ENCODE measurements around the gene PKD2L1.

The PKD2L1 gene

DNA sequence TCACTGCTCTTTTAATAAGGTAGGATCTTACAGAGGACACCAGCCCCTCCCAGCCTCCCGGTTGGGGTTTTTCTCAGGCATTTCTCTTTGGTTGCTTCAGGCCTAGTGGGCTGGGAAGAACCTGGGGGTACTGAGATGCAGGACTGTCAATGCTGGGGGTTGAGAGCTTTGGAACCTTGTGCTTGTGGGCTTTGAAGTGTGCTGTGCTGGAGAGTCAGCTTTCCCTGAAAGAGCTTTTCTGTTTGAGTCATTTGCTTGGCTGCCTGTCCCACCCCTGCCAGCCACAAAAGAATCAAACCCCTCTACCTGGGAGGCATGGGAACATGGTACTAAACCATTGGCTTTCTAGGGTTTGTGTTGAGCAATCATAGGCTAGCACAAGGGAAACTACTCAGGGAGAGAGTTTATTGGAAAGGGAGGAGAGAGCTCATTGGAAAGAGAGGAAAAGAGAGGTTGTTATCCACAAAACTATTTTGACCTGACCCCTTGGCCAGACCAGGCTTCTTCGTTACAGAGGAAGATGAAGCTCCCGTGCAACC, 18.4 kb upstream of the PKD2L1 start:
- Histone ChIP-seq H2BK15ac (ENCODE audit: low read length) (no peak overlapping the region), H3K36me3 (replicated peaks in 1 of 2; ENCODE audit: control insufficient read depth in 2 of 2, insufficient read depth in 2 of 2, low read length in 2 of 2) (peaks cover 51 to 57% of the 10 kb centered on the region in 2 donors), H2AFZ (ENCODE audit: low read length) (no peak overlapping the region), H3K18ac (ENCODE audit: low read length) (no peak overlapping the region), H3K4me3 (ENCODE audit: low read length in 2 of 2) (peak overlapping the region; percentile 96 to 97), H3K9ac (ENCODE audit: low read depth, low read length, poor library complexity) (peak overlapping the region; percentile 82), H2AK5ac (ENCODE audit: low read depth, low read length) (no peak overlapping the region), H3K27ac (replicated peaks; ENCODE audit: low read length) (no peak overlapping the region), H3K14ac (ENCODE audit: low read length) (no peak overlapping the region), H2BK5ac (ENCODE audit: low read length) (peak overlapping the region; percentile 79), H4K91ac (ENCODE audit: low read depth, low read length, poor library complexity) (no peak overlapping the region), H3K23ac (ENCODE audit: low read depth, low read length, poor library complexity) (no peak overlapping the region), H3K27me3 (ENCODE audit: control insufficient read depth in 3 of 3, insufficient read depth in 3 of 3, low read depth in 1 of 3, low read length in 3 of 3) (no peaks in the 10 kb centered on the region), H3K4me1 (ENCODE audit: control insufficient read depth in 2 of 2, insufficient read depth in 1 of 2, low read depth in 1 of 2, low read length in 2 of 2) (peaks cover 32 to 38% of the 10 kb centered on the region in 2 donors), H3K4ac (ENCODE audit: low read length) (no peak overlapping the region), H3K79me1 (ENCODE audit: low read depth, low read length) (peaks cover 6% of the 10 kb centered on the region), H3K9me3 (replicated peaks in 1 of 2; ENCODE audit: control insufficient read depth in 2 of 2, insufficient read depth in 1 of 2, low read depth in 1 of 2, low read length in 2 of 2) (peaks cover 0 to 33% of the 10 kb centered on the region in 2 donors), H3K4me2 (ENCODE audit: insufficient read depth, low read length, poor library complexity, severe bottlenecking) (peak overlapping the region; percentile 74), H4K8ac (ENCODE audit: low read depth, low read length) (no peak overlapping the region), H2BK12ac (ENCODE audit: low read length) (no peak overlapping the region), H2BK120ac (ENCODE audit: low read depth, low read length) (no peak overlapping the region)
- no peak for DNase-seq (ENCODE audit: low spot score)
- WGBS, 2 donors (ENCODE audit: extremely low coverage in 2 of 2, insufficient read length in 2 of 2, insufficient replicate concordance in 1 of 2) = no CpG with 5 or more reads among the region's 3 CpGs

DNA sequence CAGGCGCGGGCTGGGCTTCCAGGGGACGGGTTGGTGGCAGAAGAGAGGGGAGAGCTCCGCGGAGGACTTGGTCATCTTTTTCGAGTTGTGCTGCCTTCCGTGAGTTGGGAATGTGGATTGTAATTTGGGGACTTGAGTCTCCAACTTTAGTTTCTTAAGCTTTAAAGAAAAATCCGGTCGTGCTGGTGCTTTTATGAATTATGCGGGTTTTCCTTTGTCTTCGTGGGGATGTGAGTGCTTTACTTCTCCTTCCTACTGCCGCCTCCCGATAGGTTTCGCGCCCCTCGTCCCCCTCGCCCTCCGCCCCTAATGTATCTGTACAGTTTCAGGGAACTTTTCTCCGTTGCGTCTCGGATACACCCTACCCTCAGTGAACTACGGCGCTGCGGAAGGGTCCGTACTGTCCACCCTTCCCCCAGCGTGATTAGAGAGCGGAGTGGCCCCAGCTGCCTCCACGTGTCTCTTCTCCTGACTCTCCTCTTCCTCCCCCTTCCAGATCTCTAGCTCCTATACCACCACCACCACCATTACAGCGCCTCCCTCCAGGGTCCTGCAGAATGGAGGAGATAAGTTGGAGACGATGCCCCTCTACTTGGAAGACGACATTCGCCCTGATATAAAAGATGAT, 17.7 kb upstream of the PKD2L1 start:
- Histone ChIP-seq H3K4me3 (ENCODE audit: low read length in 2 of 2) (peak overlapping the region; percentile 96 to 97), H3K14ac (ENCODE audit: low read length) (peak overlapping the region; percentile 77), H3K27ac (replicated peaks; ENCODE audit: low read length) (peak overlapping the region; percentile 56), H3K4ac (ENCODE audit: low read length) (peak overlapping the region; percentile 80), H3K27me3 (ENCODE audit: control insufficient read depth in 3 of 3, insufficient read depth in 3 of 3, low read depth in 1 of 3, low read length in 3 of 3) (no peaks in the 10 kb centered on the region), H3K79me1 (ENCODE audit: low read depth, low read length) (peaks cover 6% of the 10 kb centered on the region), H2AFZ (ENCODE audit: low read length) (peak overlapping the region; percentile 38), H3K9ac (ENCODE audit: low read depth, low read length, poor library complexity) (peak overlapping the region; percentile 97), H3K4me2 (ENCODE audit: insufficient read depth, low read length, poor library complexity, severe bottlenecking) (peak overlapping the region; percentile 74), H2BK12ac (ENCODE audit: low read length) (peak overlapping the region; percentile 60), H3K4me1 (ENCODE audit: control insufficient read depth in 2 of 2, insufficient read depth in 1 of 2, low read depth in 1 of 2, low read length in 2 of 2) (peaks cover 31 to 38% of the 10 kb centered on the region in 2 donors), H2AK5ac (ENCODE audit: low read depth, low read length) (peak overlapping the region; percentile 93), H4K91ac (ENCODE audit: low read depth, low read length, poor library complexity) (no peak overlapping the region), H3K36me3 (replicated peaks in 1 of 2; ENCODE audit: control insufficient read depth in 2 of 2, insufficient read depth in 2 of 2, low read length in 2 of 2) (peaks cover 47 to 51% of the 10 kb centered on the region in 2 donors), H2BK15ac (ENCODE audit: low read length) (no peak overlapping the region), H2BK120ac (ENCODE audit: low read depth, low read length) (peak overlapping the region; percentile 84), H3K23ac (ENCODE audit: low read depth, low read length, poor library complexity) (peak overlapping the region; percentile 70), H4K8ac (ENCODE audit: low read depth, low read length) (no peak overlapping the region), H2BK5ac (ENCODE audit: low read length) (peak overlapping the region; percentile 95), H3K18ac (ENCODE audit: low read length) (peak overlapping the region; percentile 98), H3K9me3 (replicated peaks in 1 of 2; ENCODE audit: control insufficient read depth in 2 of 2, insufficient read depth in 1 of 2, low read depth in 1 of 2, low read length in 2 of 2) (peaks cover 0 to 29% of the 10 kb centered on the region in 2 donors)
- no peak for DNase-seq (ENCODE audit: low spot score)
- no CpG with 5 or more reads among the region's 32 CpGs for WGBS, 2 donors (ENCODE audit: extremely low coverage in 2 of 2, insufficient read length in 2 of 2, insufficient replicate concordance in 1 of 2)

DNA sequence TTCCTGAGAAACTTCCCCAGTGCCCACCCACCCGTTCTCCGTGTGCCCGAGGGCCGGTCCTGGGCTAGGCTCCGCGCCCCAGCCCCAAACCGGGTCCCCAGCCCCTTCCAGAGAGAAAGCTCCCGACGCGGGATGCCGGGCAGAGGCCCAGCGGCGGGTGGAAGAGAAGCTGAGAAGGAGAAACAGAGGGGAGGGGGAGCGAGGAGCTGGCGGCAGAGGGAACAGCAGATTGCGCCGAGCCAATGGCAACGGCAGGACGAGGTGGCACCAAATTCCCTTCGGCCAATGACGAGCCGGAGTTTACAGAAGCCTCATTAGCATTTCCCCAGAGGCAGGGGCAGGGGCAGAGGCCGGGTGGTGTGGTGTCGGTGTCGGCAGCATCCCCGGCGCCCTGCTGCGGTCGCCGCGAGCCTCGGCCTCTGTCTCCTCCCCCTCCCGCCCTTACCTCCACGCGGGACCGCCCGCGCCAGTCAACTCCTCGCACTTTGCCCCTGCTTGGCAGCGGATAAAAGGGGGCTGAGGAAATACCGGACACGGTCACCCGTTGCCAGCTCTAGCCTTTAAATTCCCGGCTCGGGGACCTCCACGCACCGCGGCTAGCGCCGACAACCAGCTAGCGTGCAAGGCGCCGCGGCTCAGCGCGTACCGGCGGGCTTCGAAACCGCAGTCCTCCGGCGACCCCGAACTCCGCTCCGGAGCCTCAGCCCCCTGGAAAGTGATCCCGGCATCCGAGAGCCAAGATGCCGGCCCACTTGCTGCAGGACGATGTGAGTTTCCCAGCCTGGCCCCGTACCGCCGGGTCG, 16.9 kb upstream of the PKD2L1 start, which contains the start of gene SCD:
Gene SCD (plus strand): TSS at position 469 of the 803 bp plus-strand sequence. CDS start 272 bp downstream, at position 741.
- Histone ChIP-seq H2BK15ac (ENCODE audit: low read length) (no peak within 1 kb of the TSS), H2BK5ac (ENCODE audit: low read length) (peak within 1 kb of the TSS; percentile 95), H3K4me1 (ENCODE audit: control insufficient read depth in 2 of 2, insufficient read depth in 1 of 2, low read depth in 1 of 2, low read length in 2 of 2) (peaks cover 33 to 41% of the 10 kb centered on the region in 2 donors), H3K14ac (ENCODE audit: low read length) (peak within 1 kb of the TSS; percentile 77), H2BK12ac (ENCODE audit: low read length) (peak within 1 kb of the TSS; percentile 60), H3K4ac (ENCODE audit: low read length) (peak within 1 kb of the TSS; percentile 80), H3K9ac (ENCODE audit: low read depth, low read length, poor library complexity) (peak within 1 kb of the TSS; percentile 97), H2AK5ac (ENCODE audit: low read depth, low read length) (peak within 1 kb of the TSS; percentile 93), H4K8ac (ENCODE audit: low read depth, low read length) (no peak within 1 kb of the TSS), H4K91ac (ENCODE audit: low read depth, low read length, poor library complexity) (no peak within 1 kb of the TSS), H3K4me3 (ENCODE audit: low read length in 2 of 2) (peak within 1 kb of the TSS; percentile 96 to 97), H2AFZ (ENCODE audit: low read length) (peak within 1 kb of the TSS; percentile 71), H3K23ac (ENCODE audit: low read depth, low read length, poor library complexity) (peak within 1 kb of the TSS; percentile 70), H3K36me3 (replicated peaks in 1 of 2; ENCODE audit: control insufficient read depth in 2 of 2, insufficient read depth in 2 of 2, low read length in 2 of 2) (peaks cover 40 to 43% of the 10 kb centered on the region in 2 donors), H3K9me3 (replicated peaks in 1 of 2; ENCODE audit: control insufficient read depth in 2 of 2, insufficient read depth in 1 of 2, low read depth in 1 of 2, low read length in 2 of 2) (peaks cover 0 to 21% of the 10 kb centered on the region in 2 donors), H3K18ac (ENCODE audit: low read length) (peak within 1 kb of the TSS; percentile 98), H3K27me3 (ENCODE audit: control insufficient read depth in 3 of 3, insufficient read depth in 3 of 3, low read depth in 1 of 3, low read length in 3 of 3) (no peaks in the 10 kb centered on the region), H3K27ac (replicated peaks; ENCODE audit: low read length) (peak within 1 kb of the TSS; percentile 88), H2BK120ac (ENCODE audit: low read depth, low read length) (peak within 1 kb of the TSS; percentile 84), H3K79me1 (ENCODE audit: low read depth, low read length) (peaks cover 6% of the 10 kb centered on the region), H3K4me2 (ENCODE audit: insufficient read depth, low read length, poor library complexity, severe bottlenecking) (peak within 1 kb of the TSS; percentile 95)
- peak; percentile 92 for DNase-seq (ENCODE audit: low spot score)
- WGBS, 2 donors (ENCODE audit: extremely low coverage in 2 of 2, insufficient read length in 2 of 2, insufficient replicate concordance in 1 of 2) = no CpG with 5 or more reads among the region's 73 CpGs

Data from neuronal stem cell (in vitro differentiated cells).